Measurements from ENCODE around the gene AREG.
"Not testable (repeated sequence)": the region's sequence is repeated elsewhere in the genome, so short reads cannot be mapped to it uniquely, and the experiment has no call there.

AREG gene

GRCh38 chr4:74444891-74445642, at the start of gene AREG:
Gene AREG (plus strand): TSS chr4:74445136. CDS start chr4:74445346, 210 bp downstream.
- DNase-seq, result no peak

GRCh38 chr4:74395633-74396032, 49.3 kb upstream of the AREG start:
- DNase-seq, result no peak

- no peak for DNase-seq
Measured at GRCh38 chr4:74397748-74398426, 47.0 kb upstream of the AREG start.

- not testable (repeated sequence) for DNase-seq
Measured at GRCh38 chr4:74398894-74399589, 45.9 kb upstream of the AREG start.

- no peak for DNase-seq
Measured at GRCh38 chr4:74400395-74400794, 44.5 kb upstream of the AREG start.

GRCh38 chr4:74402692-74403456, 42.1 kb upstream of the AREG start:
- DNase-seq, result no peak

- no peak for DNase-seq
Measured at GRCh38 chr4:74407891-74408290, 37.0 kb upstream of the AREG start.

GRCh38 chr4:74408639-74409038, 36.3 kb upstream of the AREG start:
- DNase-seq, result no peak

- no peak for DNase-seq
Measured at GRCh38 chr4:74410272-74410671, 34.7 kb upstream of the AREG start.

GRCh38 chr4:74412225-74412624, 32.7 kb upstream of the AREG start:
- DNase-seq, result no peak

GRCh38 chr4:74413265-74413664, 31.7 kb upstream of the AREG start:
- DNase-seq, result no peak

GRCh38 chr4:74414149-74414809, 30.7 kb upstream of the AREG start:
- DNase-seq, result no peak

- no peak for DNase-seq
Measured at GRCh38 chr4:74415602-74416300, 29.2 kb upstream of the AREG start.

GRCh38 chr4:74418063-74418670, 26.8 kb upstream of the AREG start:
- DNase-seq, result no peak

GRCh38 chr4:74420863-74421262, 24.1 kb upstream of the AREG start:
- DNase-seq, result no peak

GRCh38 chr4:74423104-74423503, 21.8 kb upstream of the AREG start:
- DNase-seq, result no peak

GRCh38 chr4:74424111-74424510, 20.8 kb upstream of the AREG start:
- no peak for DNase-seq

GRCh38 chr4:74426101-74426500, 18.8 kb upstream of the AREG start:
- DNase-seq, result no peak

- no peak for DNase-seq
Measured at GRCh38 chr4:74428276-74428675, 16.7 kb upstream of the AREG start.

- no peak for DNase-seq
Measured at GRCh38 chr4:74431113-74431826, 13.7 kb upstream of the AREG start.

- DNase-seq, result no peak
Measured at GRCh38 chr4:74433043-74433442, 11.9 kb upstream of the AREG start.

All from NCI-H1694 treated with DMSO at 0.1 percent for 48 hours (cell line).